Parathyroid adenoma (tissue), 2 donors: ENCODE measurements around the gene NFATC3.
"Not testable (repeated sequence)": the region's sequence is repeated elsewhere in the genome, so short reads cannot be mapped to it uniquely, and the experiment has no call there.

ENCODE experiments used
- H2AFZ ChIP-seq: fragments of 300-600 bp; sonication (generic); one replicate; pipeline ENCODE4 v1.7.0; 2017; ENCODE audit warnings: antibody characterized with exemption, mild to moderate bottlenecking
- H3K27ac ChIP-seq: fragments of 300-600 bp; sonication (generic); one replicate; pipeline ENCODE4 v1.7.0; 2017
- H3K27me3 ChIP-seq: fragments of 300-600 bp; sonication (generic); one replicate; pipeline ENCODE4 v1.7.0; 2017; ENCODE audit warnings: low read length; ENCODE audit not compliant: control insufficient read depth, insufficient read depth
- H3K36me3 ChIP-seq: fragments of 300-600 bp; sonication (generic); one replicate; pipeline ENCODE4 v1.7.0; 2017; ENCODE audit warnings: low read length; ENCODE audit not compliant: control insufficient read depth, insufficient read depth
- H3K4me1 ChIP-seq: fragments of 300-600 bp; sonication (generic); one replicate; pipeline ENCODE4 v1.7.0; 2017; ENCODE audit warnings: control low read depth
- H3K4me2 ChIP-seq: fragments of 300-600 bp; sonication (generic); one replicate; pipeline ENCODE4 v1.7.0; 2017; ENCODE audit warnings: low read length
- H3K4me3 ChIP-seq: fragments of 300-600 bp; sonication (generic); one replicate; pipeline ENCODE4 v1.7.0; 2017; ENCODE audit warnings: low read depth, low read length
- H3K79me2 ChIP-seq: fragments of 300-600 bp; sonication (generic); one replicate; pipeline ENCODE4 v1.7.0; 2017; ENCODE audit warnings: control low read depth
- H3K9ac ChIP-seq: fragments of 300-600 bp; sonication (generic); one replicate; pipeline ENCODE4 v1.7.0; 2017; ENCODE audit warnings: mild to moderate bottlenecking
- H3K9me3 ChIP-seq: fragments of 300-600 bp; sonication (generic); one replicate; pipeline ENCODE4 v1.7.0; 2017; ENCODE audit warnings: low read length; ENCODE audit not compliant: control insufficient read depth
- CTCF ChIP-seq: fragments of 300-600 bp; sonication (generic); IDR thresholded peaks from one replicate; pipeline ENCODE4 v1.7.0; 2017; ENCODE audit warnings: antibody characterized with exemption, mild to moderate bottlenecking
- donor health status: primary hyperparathyroidism.

The NFATC3 gene

GRCh38 chr16:68113765-68114240 lies 28.6 kb downstream of the NFATC3 start:
- H3K36me3 ChIP-seq = no peaks in the 10 kb centered on the region
- no peak overlapping the region for H3K9ac ChIP-seq
- no peak for TF ChIP-seq CTCF
- peaks cover 18% of the 10 kb centered on the region for H3K4me1 ChIP-seq
- H3K9me3 ChIP-seq = no peaks in the 10 kb centered on the region
- H3K4me3 ChIP-seq = no peak overlapping the region
- peak overlapping the region; percentile 34 for H3K27ac ChIP-seq
- no peaks in the 10 kb centered on the region for H3K27me3 ChIP-seq
- peaks cover 79% of the 10 kb centered on the region for H3K79me2 ChIP-seq
- no peak overlapping the region for H2AFZ ChIP-seq
- H3K4me2 ChIP-seq = peak overlapping the region; percentile 1

GRCh38 chr16:68114939-68115338 lies 29.8 kb downstream of the NFATC3 start:
- H3K9me3 ChIP-seq, H3K9ac ChIP-seq, H2AFZ ChIP-seq, H3K4me3 ChIP-seq, H3K4me2 ChIP-seq, H3K27me3 ChIP-seq, H3K36me3 ChIP-seq, H3K27ac ChIP-seq: not testable (repeated sequence)
- peaks cover 18% of the 10 kb centered on the region for H3K4me1 ChIP-seq
- peaks cover 79% of the 10 kb centered on the region for H3K79me2 ChIP-seq

GRCh38 chr16:68115851-68116250 lies 30.7 kb downstream of the NFATC3 start:
- no peaks in the 10 kb centered on the region for H3K36me3 ChIP-seq
- H2AFZ ChIP-seq = no peak overlapping the region
- no peak overlapping the region for H3K27ac ChIP-seq
- H3K9ac ChIP-seq = no peak overlapping the region
- peaks cover 77% of the 10 kb centered on the region for H3K79me2 ChIP-seq
- no peaks in the 10 kb centered on the region for H3K9me3 ChIP-seq
- TF ChIP-seq CTCF = no peak
- no peak overlapping the region for H3K4me3 ChIP-seq
- peaks cover 18% of the 10 kb centered on the region for H3K4me1 ChIP-seq
- H3K27me3 ChIP-seq = no peaks in the 10 kb centered on the region
- H3K4me2 ChIP-seq = no peak overlapping the region

DNA sequence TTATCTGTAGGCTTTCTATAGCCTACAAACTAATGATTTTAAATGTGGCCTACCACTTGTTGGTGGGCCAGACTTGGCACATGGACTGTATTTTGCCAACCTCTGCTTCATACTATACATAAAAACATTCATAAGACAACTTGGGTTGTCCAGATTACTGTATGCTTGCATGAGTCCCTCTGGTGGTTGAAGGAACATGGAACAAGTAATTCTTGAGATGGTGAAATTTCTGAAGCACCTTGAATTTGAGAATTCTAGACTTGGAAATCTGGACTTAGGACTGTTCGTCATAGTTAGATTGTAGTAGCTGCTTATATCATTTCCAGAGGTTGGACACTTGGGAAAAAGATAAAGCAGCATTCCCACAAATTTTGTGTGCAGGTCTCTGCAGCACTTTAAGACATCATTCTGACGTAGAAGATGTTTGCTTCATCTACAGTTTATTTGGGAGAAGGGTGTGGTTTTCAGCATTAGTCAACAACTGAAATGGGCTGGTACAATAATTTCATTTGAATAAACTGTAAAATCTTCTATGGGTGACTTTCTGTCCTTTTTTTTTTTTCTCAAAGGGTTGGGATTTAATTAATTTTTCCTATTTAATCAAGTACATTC lies 31.2 kb downstream of the NFATC3 start:
- peak; percentile 59 for TF ChIP-seq CTCF
- Histone ChIP-seq H3K9ac (no peak overlapping the region), H2AFZ (no peak overlapping the region), H3K36me3 (no peaks in the 10 kb centered on the region), H3K27ac (no peak overlapping the region), H3K27me3 (no peaks in the 10 kb centered on the region), H3K4me3 (no peak overlapping the region), H3K9me3 (no peaks in the 10 kb centered on the region), H3K79me2 (peaks cover 72% of the 10 kb centered on the region), H3K4me2 (no peak overlapping the region), H3K4me1 (peaks cover 18% of the 10 kb centered on the region)

GRCh38 chr16:68117884-68118283 lies 32.7 kb downstream of the NFATC3 start:
- H3K36me3 ChIP-seq = no peaks in the 10 kb centered on the region
- H3K27ac ChIP-seq = no peak overlapping the region
- no peak overlapping the region for H3K4me2 ChIP-seq
- H3K79me2 ChIP-seq = peaks cover 78% of the 10 kb centered on the region
- no peaks in the 10 kb centered on the region for H3K9me3 ChIP-seq
- H3K4me3 ChIP-seq = no peak overlapping the region
- H3K27me3 ChIP-seq = no peaks in the 10 kb centered on the region
- H3K9ac ChIP-seq = no peak overlapping the region
- no peak overlapping the region for H2AFZ ChIP-seq
- peaks cover 25% of the 10 kb centered on the region for H3K4me1 ChIP-seq
- no peak for TF ChIP-seq CTCF

GRCh38 chr16:68118954-68119353 lies 33.8 kb downstream of the NFATC3 start:
- H3K27ac ChIP-seq, H3K36me3 ChIP-seq, H3K4me3 ChIP-seq: not testable (repeated sequence)

GRCh38 chr16:68120496-68120895 lies 35.3 kb downstream of the NFATC3 start:
- not testable (repeated sequence) for H3K27ac ChIP-seq, H3K36me3 ChIP-seq, H3K4me2 ChIP-seq, H3K4me3 ChIP-seq, H3K9me3 ChIP-seq, H2AFZ ChIP-seq, H3K9ac ChIP-seq, H3K27me3 ChIP-seq
- Histone ChIP-seq H3K4me1 (peaks cover 17% of the 10 kb centered on the region), H3K79me2 (peaks cover 70% of the 10 kb centered on the region)

More at GRCh38 chr16:68118954-68119353, 33.8 kb downstream of the NFATC3 start:
- peaks cover 79% of the 10 kb centered on the region for H3K79me2 ChIP-seq
- H3K9me3 ChIP-seq, H3K9ac ChIP-seq, H3K4me2 ChIP-seq, H3K27me3 ChIP-seq, H2AFZ ChIP-seq: not testable (repeated sequence)
- H3K4me1 ChIP-seq = peaks cover 18% of the 10 kb centered on the region
